Thyroid gland (tissue), 4 donors: ENCODE data around the gene C14orf93. TPM values are rescaled to one million over a fixed set of nuclear protein-coding genes. Genes with fewer than 3 reads are reported as not detected.
A peak's percentile ranks its signal among the peaks of the same experiment; 100 is the strongest.

Experiments
- DNase-seq, 2 donors: peaks; one replicate each; pipeline ENCODE4 v3.0.0-alpha.2; 2019
- H3K27ac ChIP-seq, 3 donors: fragments of 200-600 bp; sonication (generic); 1 replicate in 2 of 3; 2 replicates in 1 of 3; pipeline ENCODE4 v1.5.1; 2016 to 2019; ENCODE audit warnings: mild to moderate bottlenecking in 1 of 3, moderate library complexity in 1 of 3
- H3K27me3 ChIP-seq: fragments of 200-600 bp; sonication (generic); one replicate; pipeline ENCODE4 v1.5.1; 2019
- H3K36me3 ChIP-seq, 2 donors: fragments of 200-600 bp; sonication (generic); one replicate each; pipeline ENCODE4 v1.5.1; 2016 to 2019
- H3K4me1 ChIP-seq, 2 donors: fragments of 200-600 bp; sonication (generic); one replicate each; pipeline ENCODE4 v1.5.1; 2017 to 2019
- H3K4me3 ChIP-seq, 3 donors: fragments of 200-600 bp; sonication (generic); replicated peaks in 1 of 3; 1 replicate in 2 of 3; 2 replicates in 1 of 3; pipeline ENCODE4 v1.5.1; 2016; ENCODE audit warnings: mild to moderate bottlenecking in 1 of 3
- H3K9me3 ChIP-seq: fragments of 200-600 bp; sonication (generic); one replicate; pipeline ENCODE4 v1.5.1; 2017
- POLR2A ChIP-seq, 2 donors: fragments of 450-650 bp; IDR thresholded peaks; one replicate each; pipeline ENCODE4 v1.6.1; 2017; ENCODE audit warnings: antibody characterized with exemption in 2 of 2, mild to moderate bottlenecking in 2 of 2, moderate library complexity in 1 of 2
- WGBS, 2 donors: methylation state at CpG; one replicate each; pipeline ENCODE4 v1.1.5; 2017; 5-methylcytosine and 5-hydroxymethylcytosine counted together
- intact Hi-C: fragments of 100-400 bp; cut with DNase I; formaldehyde crosslinking; loops from one replicate; pipeline ENCODE4 v1.15.1; 2023
- total RNA-seq, 4 donors: library from RNA; depleted of rRNA; stranded (reverse); fragments of >200 nt; gene quantifications; one replicate each; pipeline ENCODE4 v1.2.3, GENCODE V29; 2016
- TF ChIP-seq, protein P1 (sequence below), 6 experiments: fragments of 200-600 bp in 3 of 6; fragments of 450-650 bp in 3 of 6; sonication (generic) in 3 of 6; IDR thresholded peaks; one replicate each; pipeline ENCODE4 v1.5.1; 2016 to 2019; ENCODE audit warnings: antibody characterized with exemption in 6 of 6, mild to moderate bottlenecking in 2 of 6, inconsistent platforms in 1 of 6, moderate library complexity in 1 of 6

The C14orf93 gene
- total RNA-seq, 4 donors from 2014 or later = 11.6 to 20.6 (median 15.4) TPM

DNA sequence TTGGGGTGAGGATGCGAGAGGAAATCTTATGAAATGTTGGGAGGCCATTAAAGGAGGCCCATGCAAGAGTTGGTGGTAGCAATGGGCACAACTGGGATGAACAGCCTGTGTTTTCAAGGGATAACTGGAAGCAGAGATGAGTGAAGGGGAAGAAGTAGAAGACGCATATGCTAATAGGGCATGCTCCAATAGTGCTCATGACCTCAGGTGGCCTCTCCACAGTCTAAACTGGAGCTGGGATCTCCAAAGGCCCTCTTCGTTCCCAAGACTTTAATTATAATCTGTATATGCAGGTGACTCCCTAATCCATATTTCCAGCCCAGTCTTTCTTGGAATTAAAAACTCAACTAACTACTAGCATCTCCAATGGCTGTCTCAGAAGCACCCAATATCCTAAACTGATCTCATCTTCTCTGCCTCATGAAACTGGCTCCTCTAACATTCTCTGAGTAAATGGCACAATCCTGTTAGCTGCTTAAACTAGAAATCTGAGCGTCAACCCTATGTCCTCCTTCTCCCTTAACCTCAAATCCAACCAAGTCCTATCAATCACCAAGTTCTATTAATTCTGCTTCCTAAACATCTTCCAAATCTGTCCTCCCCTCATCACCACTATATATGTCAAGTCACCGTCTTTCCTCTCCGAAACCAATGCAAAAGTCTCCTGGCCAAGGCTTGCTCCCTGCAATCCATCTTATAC lies 24.8 kb downstream of the C14orf93 start:
- H3K27ac ChIP-seq = no peak overlapping the region
- WGBS, 2 donors = 92 to 95% methylated on average over 6 of the region's 6 CpGs
- H3K36me3 ChIP-seq = no peaks in the 10 kb centered on the region
- no peaks in the 10 kb centered on the region for H3K9me3 ChIP-seq
- TF ChIP-seq, protein P1, sequence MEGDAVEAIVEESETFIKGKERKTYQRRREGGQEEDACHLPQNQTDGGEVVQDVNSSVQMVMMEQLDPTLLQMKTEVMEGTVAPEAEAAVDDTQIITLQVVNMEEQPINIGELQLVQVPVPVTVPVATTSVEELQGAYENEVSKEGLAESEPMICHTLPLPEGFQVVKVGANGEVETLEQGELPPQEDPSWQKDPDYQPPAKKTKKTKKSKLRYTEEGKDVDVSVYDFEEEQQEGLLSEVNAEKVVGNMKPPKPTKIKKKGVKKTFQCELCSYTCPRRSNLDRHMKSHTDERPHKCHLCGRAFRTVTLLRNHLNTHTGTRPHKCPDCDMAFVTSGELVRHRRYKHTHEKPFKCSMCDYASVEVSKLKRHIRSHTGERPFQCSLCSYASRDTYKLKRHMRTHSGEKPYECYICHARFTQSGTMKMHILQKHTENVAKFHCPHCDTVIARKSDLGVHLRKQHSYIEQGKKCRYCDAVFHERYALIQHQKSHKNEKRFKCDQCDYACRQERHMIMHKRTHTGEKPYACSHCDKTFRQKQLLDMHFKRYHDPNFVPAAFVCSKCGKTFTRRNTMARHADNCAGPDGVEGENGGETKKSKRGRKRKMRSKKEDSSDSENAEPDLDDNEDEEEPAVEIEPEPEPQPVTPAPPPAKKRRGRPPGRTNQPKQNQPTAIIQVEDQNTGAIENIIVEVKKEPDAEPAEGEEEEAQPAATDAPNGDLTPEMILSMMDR (IDR thresholded peaks at IDR 0.05) = no peak
- TF ChIP-seq POLR2A (IDR thresholded peaks at IDR 0.05) = no peak
- H3K4me1 ChIP-seq = peaks cover 4 to 13% of the 10 kb centered on the region in 2 donors
- DNase-seq = no peak
- H3K4me3 ChIP-seq = no peak overlapping the region
- no peaks in the 10 kb centered on the region for H3K27me3 ChIP-seq
- intact Hi-C loops = loop anchor here (10.0 kb wide), 1 partner anchor 50 kb away; no protein-coding TSS in a partner anchor

DNA sequence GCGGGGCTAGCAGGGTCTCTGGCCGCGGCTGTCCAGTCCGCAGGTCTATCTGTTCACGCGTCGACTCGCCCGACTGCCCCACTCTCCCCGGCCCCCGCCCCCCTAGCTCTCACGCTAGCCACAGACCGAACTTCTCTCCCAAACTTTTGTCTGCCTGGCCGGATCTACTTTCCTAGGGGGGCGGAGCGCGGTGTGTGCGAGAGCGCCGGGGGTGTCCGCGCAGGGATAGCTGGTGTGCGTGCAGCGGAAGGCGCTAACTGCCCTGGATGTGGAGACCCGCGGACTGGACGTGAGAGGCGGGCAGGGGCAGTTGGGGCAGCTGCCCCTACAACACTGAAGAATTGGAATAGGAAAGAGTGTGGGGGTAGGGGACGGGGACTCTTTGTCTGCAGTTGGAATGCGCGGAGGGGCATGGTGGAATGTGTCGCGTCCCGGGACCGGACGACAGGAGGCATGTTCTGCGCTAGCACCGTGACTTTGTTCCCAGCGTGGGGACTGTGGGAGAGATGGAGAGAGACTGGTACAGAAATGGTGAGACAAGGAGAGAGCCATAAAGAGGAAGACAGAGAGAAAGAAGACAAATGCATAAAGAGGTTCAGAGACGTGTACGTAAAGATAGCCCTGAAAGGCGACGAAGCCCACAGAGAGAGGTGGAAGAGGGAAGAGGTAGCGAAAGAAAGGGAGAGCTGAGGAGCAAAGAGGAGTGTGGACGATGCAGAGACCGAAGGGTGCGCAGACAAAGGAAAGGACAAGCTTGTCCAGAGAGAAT lies 27.3 kb downstream of the C14orf93 start, which contains the start of gene AJUBA:
AJUBA (minus strand) TSS at position 75 of the 769 bp plus-strand sequence. CDS start 285 bp downstream, outside the sequence.
- H3K9me3 ChIP-seq = no peaks in the 10 kb centered on the region
- intact Hi-C loops = loop anchor here (10.0 kb wide), 1 partner anchor 48 kb away; no protein-coding TSS in a partner anchor
- H3K4me3 ChIP-seq = peak within 1 kb of the TSS; percentile 41 to 73 (median 63)
- H3K27ac ChIP-seq = peak within 1 kb of the TSS; percentile 81 to 87 (median 87)
- TF ChIP-seq, protein P1 (IDR thresholded peaks at IDR 0.05) = peak in 1 of 6 experiments; percentile 18
- TF ChIP-seq POLR2A (IDR thresholded peaks at IDR 0.05) = peak; percentile 20 to 74
- 1% methylated on average over 35 to 46 of the region's 48 CpGs for WGBS, 2 donors
- H3K4me1 ChIP-seq = peaks cover 24 to 38% of the 10 kb centered on the region in 2 donors
- H3K27me3 ChIP-seq = no peaks in the 10 kb centered on the region
- no peaks in the 10 kb centered on the region for H3K36me3 ChIP-seq
- DNase-seq = peak; percentile 91 to 95

DNA sequence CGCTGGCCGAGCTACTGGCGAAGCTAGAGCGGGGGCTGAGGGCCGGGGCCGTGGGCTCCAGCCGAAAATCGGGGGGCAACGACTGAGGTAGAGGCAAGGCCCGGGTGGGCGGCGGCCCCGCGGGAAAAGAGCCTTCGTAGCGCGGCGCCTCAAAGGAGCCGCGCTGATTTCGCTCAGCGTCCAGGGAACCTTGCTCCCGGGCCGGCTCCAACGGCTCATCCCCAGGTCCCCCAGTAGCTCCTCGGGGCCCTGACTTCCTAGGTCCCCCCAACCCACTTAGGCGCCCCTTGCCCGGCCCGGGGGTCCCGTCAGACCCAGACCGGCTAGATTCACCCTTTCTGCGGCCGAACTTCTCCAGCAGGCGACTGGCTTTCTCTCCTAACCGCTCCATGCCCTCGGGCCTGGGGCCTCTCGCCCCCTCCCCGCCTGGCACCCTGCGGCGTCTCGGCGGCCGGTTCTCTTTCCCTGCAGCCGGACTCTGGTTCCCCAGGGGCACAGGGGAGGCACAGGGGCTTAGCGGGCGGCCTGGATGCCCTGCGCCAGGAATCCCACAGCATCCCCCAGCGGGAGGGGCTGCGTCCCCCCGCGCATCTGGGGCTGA lies 28.0 kb downstream of the C14orf93 start:
- Histone ChIP-seq H3K27ac (peak overlapping the region; percentile 81 to 87 (median 87)), H3K4me3 (peak overlapping the region; percentile 41 to 73 (median 63)), H3K27me3 (no peaks in the 10 kb centered on the region), H3K9me3 (no peaks in the 10 kb centered on the region), H3K36me3 (no peaks in the 10 kb centered on the region), H3K4me1 (peaks cover 30 to 44% of the 10 kb centered on the region in 2 donors)
- 2 to 3% methylated on average over 8 to 20 of the region's 51 CpGs for WGBS, 2 donors
- intact Hi-C loops = loop anchor here (10.0 kb wide), 1 partner anchor 47 kb away; no protein-coding TSS in a partner anchor
- no peak for DNase-seq
- no peak for TF ChIP-seq POLR2A (IDR thresholded peaks at IDR 0.05)
- TF ChIP-seq, protein P1 (IDR thresholded peaks at IDR 0.05) = no peak

DNA sequence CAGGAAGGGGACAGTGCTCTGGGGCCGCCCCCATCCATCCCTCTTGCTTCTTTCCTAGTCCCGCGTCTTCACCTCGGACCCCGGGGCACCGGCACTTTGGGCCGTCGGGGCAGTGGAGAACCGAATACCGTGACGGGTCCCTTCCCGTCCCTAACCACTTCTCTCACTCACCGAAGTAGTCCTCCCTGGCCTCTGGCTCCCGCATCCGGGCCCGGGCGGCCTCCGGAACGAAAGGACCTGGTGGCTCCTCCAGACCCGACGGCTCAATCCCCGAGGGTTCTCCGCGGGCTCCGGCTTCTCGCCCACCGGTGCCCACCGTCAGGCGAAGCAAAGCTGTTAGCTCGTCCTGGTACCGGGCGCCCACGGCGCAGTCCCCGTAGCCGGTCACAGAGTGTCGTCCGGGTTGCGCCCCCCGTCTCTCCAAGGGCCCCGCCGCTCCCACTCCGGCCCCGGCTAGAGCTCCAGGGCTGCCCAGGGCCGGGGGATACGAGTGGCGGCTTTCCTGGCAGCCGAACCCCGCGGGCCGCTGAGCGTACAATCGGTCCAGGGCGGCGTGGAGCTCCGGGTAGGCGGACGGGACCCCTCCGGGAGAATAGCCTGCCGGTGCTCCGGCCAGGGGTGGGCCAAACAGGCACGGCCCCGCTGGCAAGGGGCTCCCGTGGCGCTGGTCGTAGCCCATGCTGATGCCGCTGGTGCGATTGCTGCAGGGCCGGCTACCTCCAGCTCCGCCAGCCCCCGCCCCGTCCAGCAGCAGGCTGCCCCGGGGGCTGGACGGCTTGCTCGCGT lies 28.7 kb downstream of the C14orf93 start:
- intact Hi-C loops = loop anchor here (10.0 kb wide), 1 partner anchor 46 kb away; no protein-coding TSS in a partner anchor
- peak overlapping the region; percentile 41 to 73 (median 63) for H3K4me3 ChIP-seq
- no peaks in the 10 kb centered on the region for H3K27me3 ChIP-seq
- no peaks in the 10 kb centered on the region for H3K9me3 ChIP-seq
- no peak for TF ChIP-seq POLR2A (IDR thresholded peaks at IDR 0.05)
- TF ChIP-seq, protein P1 (IDR thresholded peaks at IDR 0.05) = no peak
- WGBS, 2 donors = 2% methylated on average over 17 to 31 of the region's 76 CpGs
- peak; percentile 47 to 56 for DNase-seq
- H3K27ac ChIP-seq = peak overlapping the region; percentile 81 to 87 (median 87)
- peaks cover 32 to 51% of the 10 kb centered on the region in 2 donors for H3K4me1 ChIP-seq
- H3K36me3 ChIP-seq = no peaks in the 10 kb centered on the region
